DND-41 (cell line): ENCODE results near the gene SPC24.

Source experiments
- ATAC-seq: fragments of 200-7000 bp; cut with Tn5 transposase; 3 replicates; pipeline ENCODE4 v1.9.1; 2021; ENCODE audit warnings: low read depth; ENCODE audit not compliant: insufficient read depth
- DNase-seq: peaks from one replicate; pipeline ENCODE4 v3.0.0-alpha.2; 2020
- H2AFZ ChIP-seq: 2 replicates; pipeline ENCODE4 v1.6.0; 2012; ENCODE audit warnings: low read depth, low read length
- H3K27ac ChIP-seq: 2 replicates; pipeline ENCODE4 v1.5.1; 2012; ENCODE audit warnings: low read length, inconsistent platforms
- H3K27me3 ChIP-seq: fragments of 200-600 bp; sonication (generic); 2 replicates; pipeline ENCODE4 v1.6.0; 2012; ENCODE audit warnings: low read length, mild to moderate bottlenecking, inconsistent platforms; ENCODE audit not compliant: insufficient read depth, poor library complexity
- H3K36me3 ChIP-seq: 2 replicates; pipeline ENCODE4 v1.5.1; 2012; ENCODE audit warnings: low read length, inconsistent platforms; ENCODE audit not compliant: insufficient read depth
- H3K4me1 ChIP-seq: 2 replicates; pipeline ENCODE4 v1.5.1; 2012; ENCODE audit warnings: mild to moderate bottlenecking, low read length; ENCODE audit not compliant: insufficient read depth
- H3K4me2 ChIP-seq: 2 replicates; pipeline ENCODE4 v1.6.0; 2012; ENCODE audit warnings: mild to moderate bottlenecking, moderate library complexity, low read length, inconsistent platforms; ENCODE audit not compliant: insufficient read depth
- H3K4me3 ChIP-seq, 2 experiments: fragments of 200-600 bp in 1 of 2; shearing (Covaris generic) in 1 of 2; 2 replicates each; pipeline ENCODE4 v1.5.1; 2012 to 2016; ENCODE audit warnings: inconsistent platforms in 2 of 2, low read length in 2 of 2, mild to moderate bottlenecking in 2 of 2, low read depth in 1 of 2, moderate library complexity in 1 of 2
- H3K79me2 ChIP-seq: 2 replicates; pipeline ENCODE4 v1.6.0; 2012; ENCODE audit warnings: low read length, inconsistent platforms; ENCODE audit not compliant: insufficient read depth
- H3K9ac ChIP-seq: 2 replicates; pipeline ENCODE4 v1.6.0; 2012; ENCODE audit warnings: low read depth, mild to moderate bottlenecking, inconsistent platforms, low read length, moderate library complexity
- H3K9me3 ChIP-seq: 2 replicates; pipeline ENCODE4 v1.5.1; 2012; ENCODE audit warnings: low read length, moderate library complexity, mild to moderate bottlenecking, inconsistent platforms; ENCODE audit not compliant: insufficient read depth, severe bottlenecking
- H4K20me1 ChIP-seq: 2 replicates; pipeline ENCODE4 v1.6.0; 2012; ENCODE audit warnings: low read length; ENCODE audit not compliant: insufficient read depth
- EZH2 ChIP-seq: IDR thresholded peaks from 3 replicates; pipeline ENCODE4 v1.6.1; 2012; ENCODE audit warnings: borderline replicate concordance, low read depth, mild to moderate bottlenecking, moderate library complexity, low read length, inconsistent platforms; ENCODE audit not compliant: severe bottlenecking
- TF ChIP-seq, protein P1 (sequence below): IDR thresholded peaks from 2 replicates; pipeline ENCODE4 v1.5.1; 2012; ENCODE audit warnings: borderline replicate concordance, low read length, moderate library complexity, mild to moderate bottlenecking; ENCODE audit not compliant: poor library complexity, severe bottlenecking; ENCODE audit errors: extremely low read depth

Gene SPC24

DNA sequence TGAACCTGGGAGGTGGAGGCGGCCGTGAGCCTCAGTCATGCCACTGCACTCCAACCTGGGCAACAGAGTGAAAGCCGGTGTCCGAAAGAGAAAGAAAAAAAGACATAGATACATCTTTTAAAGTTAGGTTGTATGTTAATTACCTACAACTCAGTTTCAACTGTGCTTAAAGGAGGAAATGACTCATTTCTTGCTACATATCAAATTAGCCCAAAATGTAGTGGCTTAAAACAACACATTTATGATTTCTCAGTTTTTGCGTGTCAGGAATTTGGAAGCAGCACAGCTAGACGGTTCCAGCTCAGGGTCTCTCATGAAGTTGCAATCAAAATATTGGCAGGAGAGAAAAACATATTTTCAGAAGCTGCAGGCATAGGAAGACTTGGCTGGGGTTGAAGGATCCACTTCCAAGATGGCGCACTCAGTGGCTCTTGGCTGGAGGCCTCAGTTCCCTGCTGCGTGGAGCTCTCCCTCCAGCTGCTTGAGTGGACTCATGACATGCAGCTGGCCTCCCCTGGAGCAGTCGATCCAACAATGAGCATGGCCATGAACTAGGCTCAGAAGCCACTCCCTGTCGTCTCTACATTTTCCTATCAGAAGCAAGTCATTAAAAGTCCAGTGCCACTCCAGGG, 59.3 kb downstream of the SPC24 start:
- H3K9me3 ChIP-seq: no peaks in the 10 kb centered on the region
- H3K4me1 ChIP-seq: peaks cover 43% of the 10 kb centered on the region
- peaks cover 99% of the 10 kb centered on the region for H3K79me2 ChIP-seq
- TF ChIP-seq, protein P1, sequence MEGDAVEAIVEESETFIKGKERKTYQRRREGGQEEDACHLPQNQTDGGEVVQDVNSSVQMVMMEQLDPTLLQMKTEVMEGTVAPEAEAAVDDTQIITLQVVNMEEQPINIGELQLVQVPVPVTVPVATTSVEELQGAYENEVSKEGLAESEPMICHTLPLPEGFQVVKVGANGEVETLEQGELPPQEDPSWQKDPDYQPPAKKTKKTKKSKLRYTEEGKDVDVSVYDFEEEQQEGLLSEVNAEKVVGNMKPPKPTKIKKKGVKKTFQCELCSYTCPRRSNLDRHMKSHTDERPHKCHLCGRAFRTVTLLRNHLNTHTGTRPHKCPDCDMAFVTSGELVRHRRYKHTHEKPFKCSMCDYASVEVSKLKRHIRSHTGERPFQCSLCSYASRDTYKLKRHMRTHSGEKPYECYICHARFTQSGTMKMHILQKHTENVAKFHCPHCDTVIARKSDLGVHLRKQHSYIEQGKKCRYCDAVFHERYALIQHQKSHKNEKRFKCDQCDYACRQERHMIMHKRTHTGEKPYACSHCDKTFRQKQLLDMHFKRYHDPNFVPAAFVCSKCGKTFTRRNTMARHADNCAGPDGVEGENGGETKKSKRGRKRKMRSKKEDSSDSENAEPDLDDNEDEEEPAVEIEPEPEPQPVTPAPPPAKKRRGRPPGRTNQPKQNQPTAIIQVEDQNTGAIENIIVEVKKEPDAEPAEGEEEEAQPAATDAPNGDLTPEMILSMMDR: no peak
- no peak for TF ChIP-seq EZH2
- no peak overlapping the region for H3K4me2 ChIP-seq
- no peak overlapping the region for H3K9ac ChIP-seq
- H2AFZ ChIP-seq: no peak overlapping the region
- DNase-seq (no peak), ATAC-seq (no peak)
- peaks cover 89% of the 10 kb centered on the region for H4K20me1 ChIP-seq
- 0 out of 2 replicates have a peak overlapping the region, but pooled peaks have one; percentile 3 for H3K27ac ChIP-seq
- H3K27me3 ChIP-seq: no peaks in the 10 kb centered on the region
- peaks cover 91% of the 10 kb centered on the region for H3K36me3 ChIP-seq
- H3K4me3 ChIP-seq: no peak overlapping the region
